HG02884 (cell line): ENCODE results near the gene PVALEF.

ENCODE experiments used
- ATAC-seq: cut with Tn5 transposase; IDR thresholded peaks from one replicate; pipeline ENCODE4 v1.9.1; 2021; ENCODE audit warnings: mild to moderate bottlenecking, moderate library complexity; ENCODE audit not compliant: unreplicated experiment

The PVALEF gene

GRCh38 chr17:81161536-81161935 is 3.8 kb upstream of the PVALEF start:
- no peak for ATAC-seq

DNA sequence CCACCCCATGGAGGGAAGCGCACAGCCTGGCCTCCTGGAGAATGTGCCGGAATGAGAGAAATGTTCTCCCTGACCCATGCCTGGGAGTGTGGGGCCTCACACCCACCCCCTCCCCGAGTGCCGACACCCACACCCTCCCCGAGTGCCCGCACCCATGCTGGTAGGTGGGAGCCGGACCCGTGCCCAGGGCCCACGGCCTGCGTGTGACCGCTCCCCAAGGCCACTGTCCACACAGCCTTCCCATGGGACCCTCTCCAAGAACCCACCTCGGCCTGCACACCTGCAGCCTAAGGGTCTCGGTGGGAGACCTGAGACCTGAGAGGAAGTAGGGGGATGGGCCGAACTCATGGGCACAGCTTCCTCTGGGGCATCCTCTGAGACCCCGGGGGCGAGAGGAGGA is 3.3 kb upstream of the PVALEF start:
- no peak for ATAC-seq

GRCh38 chr17:81162491-81162890 is 2.8 kb upstream of the PVALEF start:
- ATAC-seq = no peak

DNA sequence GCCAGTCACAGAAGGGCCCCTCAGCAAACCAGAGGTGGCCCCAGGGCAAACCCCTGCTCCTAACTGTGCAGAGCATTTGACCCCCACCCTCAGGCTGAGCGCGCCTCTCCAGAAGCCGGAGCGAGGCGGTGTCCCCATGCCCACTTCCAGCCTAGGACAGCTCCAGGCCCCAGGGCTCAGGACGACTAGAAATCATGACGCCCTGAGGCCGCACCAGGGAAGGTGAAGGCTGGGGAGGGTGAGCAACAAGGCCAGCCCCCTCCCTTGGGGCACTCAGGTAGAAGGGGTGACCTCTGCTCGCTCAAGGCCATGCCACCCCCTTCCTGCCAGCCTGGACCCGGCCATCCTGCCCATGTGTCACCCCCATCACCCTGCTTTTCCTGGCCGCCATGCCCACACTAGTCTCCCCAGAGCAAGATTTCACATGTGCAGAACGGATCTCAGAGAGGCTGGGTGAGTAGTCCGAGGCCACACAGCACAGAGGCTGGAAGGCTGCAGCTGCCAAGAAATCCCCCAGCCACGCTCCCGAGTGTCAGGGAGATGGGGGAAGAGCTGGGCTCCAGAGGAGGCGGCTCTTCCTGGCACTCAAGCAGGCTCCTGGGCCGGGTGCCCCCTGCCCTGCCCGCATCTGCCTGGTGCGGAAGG is 2.1 kb upstream of the PVALEF start:
- no peak for ATAC-seq

- ATAC-seq = no peak
Measured at GRCh38 chr17:81163703-81164370, 1.5 kb upstream of the PVALEF start.

- ATAC-seq = no peak
Measured at GRCh38 chr17:81164371-81165245, 699 bp upstream of the PVALEF start.

- ATAC-seq = no peak
Measured at GRCh38 chr17:81166033-81166492, 756 bp downstream of the PVALEF start, which contains the start of gene AATK. Gene AATK, minus strand, starts transcription at chr17:81166221. Its CDS starts 229 bp downstream, at chr17:81165992.

GRCh38 chr17:81167194-81167524 is 1.9 kb downstream of the PVALEF start:
- no peak for ATAC-seq

DNA sequence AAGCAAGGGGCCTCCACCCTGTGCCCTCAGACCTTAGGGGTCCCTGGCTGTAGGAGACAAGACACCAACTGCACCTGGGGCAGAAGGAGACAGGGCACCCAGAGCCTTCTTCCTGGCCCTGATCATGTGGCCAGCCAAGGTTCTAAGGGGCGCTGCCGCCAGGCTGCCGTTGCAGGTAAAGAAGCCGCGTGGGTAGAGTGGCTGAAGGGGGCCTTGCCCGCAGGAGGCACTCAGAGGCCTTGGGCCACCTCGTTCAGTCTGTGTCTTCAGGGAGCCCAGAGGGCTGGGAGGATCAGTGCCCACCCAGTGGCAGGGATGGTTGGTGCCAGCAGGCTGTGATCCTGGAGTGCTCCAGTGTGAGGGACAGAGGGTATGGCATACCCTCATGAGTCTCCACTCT is 2.3 kb downstream of the PVALEF start:
- ATAC-seq = no peak

GRCh38 chr17:81169870-81170309 is 4.6 kb downstream of the PVALEF start:
- ATAC-seq = no peak

DNA sequence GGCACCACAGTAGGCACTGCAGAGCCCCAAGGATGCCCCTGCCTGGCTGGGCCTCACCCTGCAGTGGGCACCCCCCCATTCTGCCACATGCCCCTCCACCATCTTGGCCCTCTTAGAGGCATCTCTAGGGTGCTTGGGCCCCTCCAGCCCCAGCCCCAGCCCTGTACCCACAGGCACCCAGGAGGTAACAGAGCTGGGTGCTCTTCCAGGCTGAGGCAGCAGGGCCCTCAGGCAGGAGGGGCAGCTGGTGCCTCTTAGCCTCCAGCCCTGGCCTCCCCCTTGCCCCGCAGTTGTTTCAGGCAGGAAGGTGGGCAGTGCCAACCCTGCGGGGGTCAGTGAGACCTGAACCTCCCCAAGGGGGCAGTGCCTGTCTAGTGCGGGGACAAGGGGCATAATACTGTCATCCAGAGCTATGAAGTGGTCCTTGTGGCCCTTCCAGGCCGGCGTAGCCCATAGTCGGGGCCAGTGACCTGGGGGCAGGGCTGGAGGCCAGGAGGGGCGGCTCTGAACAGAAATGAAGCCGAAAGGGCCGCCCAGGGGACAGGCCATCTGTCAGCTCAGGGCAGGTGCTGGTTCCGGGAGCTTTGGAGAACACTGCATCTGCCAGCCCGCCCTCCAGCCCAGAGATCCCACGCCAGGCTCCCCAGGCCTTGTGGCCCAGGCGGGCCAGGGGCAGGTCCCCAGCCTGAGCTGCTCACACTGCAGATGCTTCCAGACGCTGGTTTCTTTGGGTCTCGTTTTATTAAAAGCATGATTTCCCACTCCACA is 5.6 kb downstream of the PVALEF start:
- no peak for ATAC-seq

DNA sequence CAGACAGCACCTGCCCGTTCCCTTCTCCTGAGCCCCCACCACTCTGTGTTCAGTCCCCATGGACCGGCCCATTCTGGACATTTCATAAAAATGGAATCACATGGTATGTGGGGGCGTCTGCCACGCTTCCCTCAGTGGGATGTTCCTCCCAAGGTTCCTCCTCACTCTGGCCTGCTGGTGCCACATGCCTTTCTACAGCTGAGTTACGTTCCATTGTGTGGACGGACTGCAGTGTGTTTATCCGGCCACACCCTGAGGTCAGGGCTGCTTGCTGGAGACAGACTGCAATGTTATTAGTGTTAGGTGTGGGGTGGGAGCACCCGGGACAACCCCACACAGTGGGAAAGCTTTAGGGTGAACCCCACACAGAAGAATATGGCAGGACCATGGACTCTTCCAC is 6.6 kb downstream of the PVALEF start:
- no peak for ATAC-seq

DNA sequence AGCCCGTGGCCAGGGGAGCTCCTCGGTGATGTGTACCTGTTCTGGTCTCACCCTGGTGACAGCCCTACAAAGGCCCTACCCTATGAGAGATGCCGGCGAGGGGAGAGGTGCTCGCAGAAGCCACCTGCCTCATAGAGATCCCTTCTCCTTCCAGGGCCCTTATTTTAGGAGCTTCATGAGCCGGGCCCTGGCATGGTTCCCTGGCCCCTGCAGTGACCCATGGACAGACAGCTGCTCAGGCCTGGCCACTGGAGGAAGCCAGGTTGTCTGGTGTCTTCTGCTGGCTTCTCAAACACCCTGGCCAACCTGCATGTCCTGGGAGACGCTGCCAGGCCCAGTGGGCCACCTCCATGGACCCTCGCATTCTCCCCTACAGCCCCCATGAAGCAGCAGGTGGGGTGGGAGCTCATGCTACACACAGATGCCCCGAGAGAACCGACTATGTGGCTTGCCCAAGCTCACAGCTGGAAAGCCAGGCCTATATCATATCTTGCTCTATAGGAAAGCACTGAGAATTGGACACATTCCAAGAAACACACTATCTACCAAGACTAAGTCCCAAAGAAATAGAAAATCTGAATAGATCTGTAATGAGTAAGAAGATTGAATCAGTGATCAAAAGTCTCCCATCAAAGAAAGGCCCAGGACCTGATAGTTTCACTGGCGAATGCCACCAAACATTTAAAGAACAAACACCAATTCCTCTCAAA is 7.9 kb downstream of the PVALEF start:
- ATAC-seq = no peak

GRCh38 chr17:81173762-81174155 is 8.5 kb downstream of the PVALEF start:
- no peak for ATAC-seq

- no peak for ATAC-seq
Measured at GRCh38 chr17:81176666-81177065, 11.4 kb downstream of the PVALEF start.

DNA sequence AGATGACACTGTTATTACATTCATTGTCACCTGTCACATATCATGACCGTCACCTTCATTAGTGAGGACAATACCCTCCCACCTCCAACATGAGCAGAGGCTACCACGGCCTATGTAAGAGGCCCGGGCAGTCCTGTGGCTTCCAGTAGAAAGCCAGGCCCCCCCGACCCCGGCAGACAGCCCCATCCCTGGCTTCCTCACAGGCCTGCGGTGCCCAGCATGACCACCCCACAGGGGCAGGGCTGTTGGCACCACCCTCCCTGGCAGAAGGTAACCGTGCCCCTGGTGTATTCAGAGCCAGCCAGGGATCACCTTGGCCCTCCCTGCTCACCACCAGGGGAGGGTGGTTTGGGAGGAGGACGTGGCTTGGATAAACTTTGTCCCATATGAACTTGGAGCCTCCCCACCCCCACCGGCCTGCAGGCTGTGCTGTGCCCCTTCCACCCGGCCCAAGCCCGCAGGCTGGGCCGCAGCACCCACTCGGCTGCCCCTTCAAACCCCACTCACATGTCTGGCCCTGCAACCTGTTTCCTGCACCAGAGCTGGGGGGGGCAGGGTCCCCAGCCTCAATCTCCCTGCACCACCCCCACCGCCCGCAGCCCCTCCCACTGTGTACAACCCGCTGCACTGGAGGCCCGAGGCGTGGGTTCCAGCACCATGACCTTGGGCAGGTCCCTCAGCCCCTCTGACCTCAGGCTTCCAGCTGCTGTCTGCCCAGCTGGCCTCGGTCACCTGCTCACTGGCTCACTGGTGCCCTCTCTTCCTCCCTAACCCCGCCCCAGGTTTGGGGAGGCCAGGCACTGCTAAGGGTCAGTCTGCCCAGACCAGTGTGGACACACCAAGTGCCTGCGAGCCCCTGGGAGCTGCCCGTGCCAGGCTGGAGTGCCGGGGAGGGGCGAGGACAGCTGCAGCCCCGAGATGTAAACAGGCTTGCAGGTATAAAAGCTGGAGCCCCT is 13.1 kb downstream of the PVALEF start:
- ATAC-seq = no peak

DNA sequence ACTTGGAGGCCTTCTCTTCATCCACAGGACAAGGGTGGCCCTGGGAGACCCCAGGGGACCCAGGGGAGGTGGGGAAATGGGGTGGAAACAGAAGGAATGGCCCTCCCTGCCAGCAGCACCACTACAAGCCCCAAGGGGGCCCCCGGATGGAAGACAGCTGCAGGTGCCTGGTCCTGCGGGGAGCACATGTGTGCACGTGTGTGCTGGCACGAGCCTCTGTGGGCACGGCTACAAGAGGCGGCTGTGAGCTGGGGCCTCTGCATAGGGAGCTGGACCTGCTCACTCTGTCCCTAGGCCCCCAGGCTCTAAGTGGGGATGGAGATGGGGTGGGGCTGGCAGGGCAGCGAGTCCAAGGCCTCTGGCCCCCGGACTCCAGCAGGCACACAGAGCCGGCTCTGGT is 13.9 kb downstream of the PVALEF start:
- ATAC-seq = no peak

DNA sequence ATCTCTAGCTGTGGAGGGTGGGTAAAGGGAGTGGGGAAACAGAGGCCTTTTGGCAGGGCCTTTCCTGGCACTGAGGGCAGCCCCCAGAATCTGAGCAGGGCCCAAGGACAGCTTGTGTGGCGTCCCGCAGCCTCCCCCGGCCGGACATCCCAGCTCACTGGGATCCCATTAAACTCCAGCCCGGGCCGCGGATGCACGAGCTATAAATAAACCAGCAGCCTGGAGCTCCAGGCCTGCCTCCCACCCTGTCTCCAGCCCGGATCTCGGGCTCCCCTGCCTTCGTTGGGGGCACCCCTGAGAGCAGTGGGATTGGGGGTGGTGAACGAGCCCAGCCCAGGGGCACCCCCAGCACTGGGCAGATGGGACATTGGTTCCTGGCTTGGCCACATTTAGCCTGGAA is 14.6 kb downstream of the PVALEF start:
- ATAC-seq = no peak
